ENCODE results near the gene POU5F2.

The POU5F2 gene

GRCh38 chr5:93741136-93741811, at the start of gene POU5F2:
Gene POU5F2 (minus strand): TSS chr5:93741600. CDS start chr5:93741563, 37 bp downstream.
- no peak for DNase-seq

GRCh38 chr5:93790401-93790800, 49.0 kb upstream of the POU5F2 start:
- no peak for DNase-seq

- DNase-seq = no peak
These were observed 48.0 kb upstream of the POU5F2 start for GRCh38 chr5:93789173-93790067.

- DNase-seq = no peak
These were observed 46.2 kb upstream of the POU5F2 start for GRCh38 chr5:93787598-93787997.

- DNase-seq = no peak
These were observed 44.1 kb upstream of the POU5F2 start for GRCh38 chr5:93785475-93785874.

- DNase-seq = no peak
These were observed 41.6 kb upstream of the POU5F2 start for GRCh38 chr5:93782978-93783377.

GRCh38 chr5:93777620-93778019, 36.2 kb upstream of the POU5F2 start:
- no peak for DNase-seq

- DNase-seq = no peak
These were observed 15.0 kb upstream of the POU5F2 start for GRCh38 chr5:93756372-93756771.

- DNase-seq = no peak
These were observed 14.3 kb upstream of the POU5F2 start for GRCh38 chr5:93755716-93756115.

- DNase-seq = no peak
These were observed 7.5 kb upstream of the POU5F2 start for GRCh38 chr5:93748875-93749397.

- no peak for DNase-seq
These were observed 5.1 kb upstream of the POU5F2 start for GRCh38 chr5:93746406-93747056.

- DNase-seq = no peak
These were observed 5.1 kb downstream of the POU5F2 start for GRCh38 chr5:93736284-93736683.

GRCh38 chr5:93735378-93735777, 6.0 kb downstream of the POU5F2 start:
- DNase-seq = no peak

GRCh38 chr5:93731987-93732386, 9.4 kb downstream of the POU5F2 start:
- no peak for DNase-seq

GRCh38 chr5:93726595-93726994, 14.8 kb downstream of the POU5F2 start:
- DNase-seq = no peak

GRCh38 chr5:93724791-93725190, 16.6 kb downstream of the POU5F2 start:
- DNase-seq = no peak

GRCh38 chr5:93723681-93724080, 17.7 kb downstream of the POU5F2 start:
- DNase-seq = no peak

GRCh38 chr5:93723005-93723404, 18.4 kb downstream of the POU5F2 start:
- no peak for DNase-seq

- no peak for DNase-seq
These were observed 18.8 kb downstream of the POU5F2 start for GRCh38 chr5:93722588-93722987.

- DNase-seq = no peak
These were observed 19.9 kb downstream of the POU5F2 start for GRCh38 chr5:93721511-93721910.

GRCh38 chr5:93721071-93721470, 20.3 kb downstream of the POU5F2 start:
- no peak for DNase-seq

GRCh38 chr5:93717162-93717561, 24.2 kb downstream of the POU5F2 start:
- DNase-seq = no peak

- DNase-seq = no peak
These were observed 24.9 kb downstream of the POU5F2 start for GRCh38 chr5:93716453-93716852.

- no peak for DNase-seq
These were observed 25.6 kb downstream of the POU5F2 start for GRCh38 chr5:93715761-93716160.
